ENCODE measurements around the gene SUSD6. TPM values are rescaled to one million over a fixed set of nuclear protein-coding genes. Genes with fewer than 3 reads are reported as not detected.

SUSD6 gene
- total RNA-seq, 4 donors from 2014 or later = 37.5 to 70.4 (median 44.5) TPM

DNA sequence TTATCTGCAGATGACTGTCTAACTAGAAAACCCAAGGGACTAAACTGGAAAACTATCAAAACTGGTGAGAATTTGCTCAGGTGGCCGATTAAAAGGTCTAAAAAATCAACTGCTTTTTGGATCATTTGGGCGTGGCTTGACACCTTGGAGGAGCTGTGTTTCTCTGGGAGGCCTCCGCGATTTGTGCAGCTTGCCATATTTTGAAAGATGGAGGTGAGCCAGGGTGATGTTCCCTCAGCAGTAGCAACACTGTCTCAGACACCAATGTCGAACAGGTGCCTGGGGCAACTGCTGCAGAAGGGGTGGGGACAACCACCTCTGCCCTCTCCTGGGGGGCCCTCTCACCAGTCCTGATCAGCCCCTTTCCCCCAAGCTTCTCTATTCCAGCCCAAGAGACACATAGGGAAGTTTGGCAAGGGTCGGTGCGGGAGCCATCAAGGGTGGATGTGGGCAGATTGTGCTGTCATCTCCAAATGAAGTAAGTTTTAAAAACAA lies 40.5 kb upstream of the SUSD6 start:
- Histone ChIP-seq H3K36me3 (no peaks in the 10 kb centered on the region), H3K4me3 (replicated peaks in 1 of 3) (no peak overlapping the region), H3K4me1 (peaks cover 15 to 30% of the 10 kb centered on the region in 2 donors), H3K27ac (no peak overlapping the region), H3K9me3 (no peaks in the 10 kb centered on the region), H3K27me3 (peaks cover 19% of the 10 kb centered on the region)
- WGBS, 2 donors = 90 to 92% methylated on average over 7 of the region's 7 CpGs
- no peak for TF ChIP-seq POLR2A (IDR thresholded peaks at IDR 0.05)
- TF ChIP-seq CTCF (IDR thresholded peaks at IDR 0.05) = no peak
- intact Hi-C loops (cut with DNase I) = no loop called here
- no peak for DNase-seq

GRCh38 chr14:69571449-69572029 lies 39.9 kb upstream of the SUSD6 start:
- 40 to 52% methylated on average over 4 to 21 of the region's 62 CpGs for WGBS, 2 donors
- peak overlapping the region in 1 of 3 donors; percentile 34 for H3K4me3 ChIP-seq (replicated peaks in 1 of 3)
- peaks cover 15 to 30% of the 10 kb centered on the region in 2 donors for H3K4me1 ChIP-seq
- DNase-seq = no peak
- no peaks in the 10 kb centered on the region for H3K9me3 ChIP-seq
- peaks cover 19% of the 10 kb centered on the region for H3K27me3 ChIP-seq
- H3K36me3 ChIP-seq = no peaks in the 10 kb centered on the region
- H3K27ac ChIP-seq = no peak overlapping the region
- TF ChIP-seq CTCF (IDR thresholded peaks at IDR 0.05) (no peak), POLR2A (IDR thresholded peaks at IDR 0.05) (no peak)
- intact Hi-C loops (cut with DNase I) = no loop called here

- intact Hi-C loops (cut with DNase I) = no loop called here
- Histone ChIP-seq H3K9me3 (no peaks in the 10 kb centered on the region), H3K4me1 (peaks cover 15 to 30% of the 10 kb centered on the region in 2 donors), H3K36me3 (no peaks in the 10 kb centered on the region), H3K4me3 (replicated peaks in 1 of 3) (peak overlapping the region in 1 of 3 donors; percentile 34), H3K27ac (no peak overlapping the region), H3K27me3 (peaks cover 19% of the 10 kb centered on the region)
- DNase-seq = peak; percentile 34 to 35
- 3% methylated on average over 7 of the region's 112 CpGs; no CpG with 5 or more reads in 1 of the 2 donors for WGBS, 2 donors
- no peak for TF ChIP-seq POLR2A (IDR thresholded peaks at IDR 0.05)
- TF ChIP-seq CTCF (IDR thresholded peaks at IDR 0.05) = peak in 1 of 6 experiments; percentile 2
These were observed 39.2 kb upstream of the SUSD6 start for GRCh38 chr14:69572030-69572840.

- Histone ChIP-seq H3K4me1 (peaks cover 15 to 30% of the 10 kb centered on the region in 2 donors), H3K4me3 (replicated peaks in 1 of 3) (peak overlapping the region in 1 of 3 donors; percentile 34), H3K27me3 (peaks cover 19% of the 10 kb centered on the region), H3K36me3 (no peaks in the 10 kb centered on the region), H3K9me3 (no peaks in the 10 kb centered on the region), H3K27ac (no peak overlapping the region)
- TF ChIP-seq POLR2A (IDR thresholded peaks at IDR 0.05) (no peak), CTCF (IDR thresholded peaks at IDR 0.05) (no peak)
- intact Hi-C loops (cut with DNase I) = no loop called here
- no CpG with 5 or more reads among the region's 40 CpGs for WGBS, 2 donors
- DNase-seq = no peak
These were observed 38.6 kb upstream of the SUSD6 start for GRCh38 chr14:69572841-69573135.
